Measurements from ENCODE around the gene SHD. TPM values are rescaled to one million over a fixed set of nuclear protein-coding genes. Genes with fewer than 3 reads are reported as not detected.
"Not testable (repeated sequence)": the region's sequence is repeated elsewhere in the genome, so short reads cannot be mapped to it uniquely, and the experiment has no call there.

The SHD gene
- total and polyA plus RNA-seq, 4 donors, result not detected

DNA sequence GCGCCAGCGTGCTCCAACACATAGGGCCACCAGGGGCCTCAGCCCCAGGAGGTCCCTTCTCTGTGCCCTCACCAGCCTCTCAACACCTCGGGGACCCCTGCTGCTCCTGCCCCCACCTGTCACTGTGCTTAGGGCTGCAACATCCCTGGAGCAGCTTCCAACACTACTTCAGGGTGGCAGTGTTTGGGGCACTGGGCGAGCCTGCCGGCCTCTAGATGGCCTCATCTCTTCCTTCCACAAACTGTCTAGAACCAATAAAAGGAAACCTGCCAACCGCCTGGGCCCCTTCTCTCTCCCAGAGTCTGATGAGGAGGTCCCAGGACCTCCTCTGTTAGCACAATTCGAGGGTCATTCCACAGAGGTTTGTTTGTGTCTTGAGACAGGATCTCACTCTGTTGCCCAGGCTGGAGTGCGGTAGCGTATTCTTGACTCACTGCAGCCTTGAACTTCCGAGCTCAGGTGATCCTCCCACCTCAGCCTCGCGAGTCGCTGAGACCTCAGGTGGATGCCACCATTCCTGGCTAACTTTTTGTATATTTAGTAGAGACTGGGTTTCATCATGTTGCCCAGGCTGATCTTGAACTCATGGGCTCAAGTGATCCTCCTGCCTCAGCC is 10.1 kb upstream of the SHD start:
- Histone ChIP-seq H3K27ac (ENCODE audit: low read depth in 1 of 2, low read length in 1 of 2) (no peak overlapping the region), H3K36me3 (ENCODE audit: control insufficient read depth in 4 of 4, insufficient read depth in 4 of 4, low read length in 4 of 4) (peaks cover 0 to 41% (median 15%) of the 10 kb centered on the region in 4 donors), H3K4me3 (no peak overlapping the region), H3K4me1 (ENCODE audit: control insufficient read depth in 5 of 5, insufficient read depth in 5 of 5, low read length in 5 of 5) (no peaks in the 10 kb centered on the region), H3K27me3 (ENCODE audit: control insufficient read depth in 3 of 3, insufficient read depth in 3 of 3, low read length in 2 of 3) (no peaks in the 10 kb centered on the region), H3K9ac (ENCODE audit: insufficient read depth in 1 of 2, low read length in 2 of 2) (no peak overlapping the region), H3K9me3 (ENCODE audit: control insufficient read depth in 4 of 4, insufficient read depth in 3 of 4, low read length in 3 of 4) (no peaks in the 10 kb centered on the region)
- ATAC-seq (ENCODE audit: insufficient read depth, low FRiP score) (no peak), DNase-seq (no peak)
- TF ChIP-seq, protein P1, sequence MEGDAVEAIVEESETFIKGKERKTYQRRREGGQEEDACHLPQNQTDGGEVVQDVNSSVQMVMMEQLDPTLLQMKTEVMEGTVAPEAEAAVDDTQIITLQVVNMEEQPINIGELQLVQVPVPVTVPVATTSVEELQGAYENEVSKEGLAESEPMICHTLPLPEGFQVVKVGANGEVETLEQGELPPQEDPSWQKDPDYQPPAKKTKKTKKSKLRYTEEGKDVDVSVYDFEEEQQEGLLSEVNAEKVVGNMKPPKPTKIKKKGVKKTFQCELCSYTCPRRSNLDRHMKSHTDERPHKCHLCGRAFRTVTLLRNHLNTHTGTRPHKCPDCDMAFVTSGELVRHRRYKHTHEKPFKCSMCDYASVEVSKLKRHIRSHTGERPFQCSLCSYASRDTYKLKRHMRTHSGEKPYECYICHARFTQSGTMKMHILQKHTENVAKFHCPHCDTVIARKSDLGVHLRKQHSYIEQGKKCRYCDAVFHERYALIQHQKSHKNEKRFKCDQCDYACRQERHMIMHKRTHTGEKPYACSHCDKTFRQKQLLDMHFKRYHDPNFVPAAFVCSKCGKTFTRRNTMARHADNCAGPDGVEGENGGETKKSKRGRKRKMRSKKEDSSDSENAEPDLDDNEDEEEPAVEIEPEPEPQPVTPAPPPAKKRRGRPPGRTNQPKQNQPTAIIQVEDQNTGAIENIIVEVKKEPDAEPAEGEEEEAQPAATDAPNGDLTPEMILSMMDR (IDR thresholded peaks at IDR 0.05; ENCODE audit: control extremely low read depth, extremely low read depth), result no peak
- WGBS, 2 donors, result 80 to 90% methylated on average over 13 of the region's 13 CpGs

DNA sequence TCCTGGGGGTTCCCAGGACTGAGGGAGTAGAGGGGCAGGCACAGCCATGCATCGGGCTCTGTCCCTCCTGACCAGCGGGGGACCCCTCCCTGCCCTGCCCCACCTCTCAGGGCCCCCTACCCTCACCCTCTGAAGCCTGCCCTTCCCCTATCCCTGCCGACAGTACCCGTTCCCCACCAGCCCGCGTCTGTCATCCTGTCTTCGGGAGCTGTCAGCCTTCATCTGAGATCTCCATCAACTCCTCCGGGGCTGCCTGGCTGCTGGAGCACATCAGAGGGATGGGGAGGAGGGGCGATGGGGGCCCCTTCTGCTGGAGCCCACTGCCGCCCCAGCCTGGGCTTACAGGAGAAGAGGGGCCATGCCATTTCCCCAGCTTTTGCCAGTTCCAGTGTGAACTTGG is 6.2 kb upstream of the SHD start:
- Histone ChIP-seq H3K4me3 (no peak overlapping the region), H3K36me3 (ENCODE audit: control insufficient read depth in 4 of 4, insufficient read depth in 4 of 4, low read length in 4 of 4) (peaks cover 0 to 25% (median 5%) of the 10 kb centered on the region in 4 donors), H3K9me3 (ENCODE audit: control insufficient read depth in 4 of 4, insufficient read depth in 3 of 4, low read length in 3 of 4) (no peaks in the 10 kb centered on the region), H3K27ac (ENCODE audit: low read depth in 1 of 2, low read length in 1 of 2) (no peak overlapping the region), H3K4me1 (ENCODE audit: control insufficient read depth in 5 of 5, insufficient read depth in 5 of 5, low read length in 5 of 5) (peaks cover 0 to 3% (median 0%) of the 10 kb centered on the region in 5 donors), H3K27me3 (ENCODE audit: control insufficient read depth in 3 of 3, insufficient read depth in 3 of 3, low read length in 2 of 3) (peaks cover 0 to 1% (median 0%) of the 10 kb centered on the region in 3 donors), H3K9ac (ENCODE audit: insufficient read depth in 1 of 2, low read length in 2 of 2) (no peak overlapping the region)
- ATAC-seq (ENCODE audit: insufficient read depth, low FRiP score), result no peak
- TF ChIP-seq, protein P1 (IDR thresholded peaks at IDR 0.05; ENCODE audit: control extremely low read depth, extremely low read depth), result no peak
- DNase-seq, result no peak
- 72 to 84% methylated on average over 10 of the region's 10 CpGs for WGBS, 2 donors

DNA sequence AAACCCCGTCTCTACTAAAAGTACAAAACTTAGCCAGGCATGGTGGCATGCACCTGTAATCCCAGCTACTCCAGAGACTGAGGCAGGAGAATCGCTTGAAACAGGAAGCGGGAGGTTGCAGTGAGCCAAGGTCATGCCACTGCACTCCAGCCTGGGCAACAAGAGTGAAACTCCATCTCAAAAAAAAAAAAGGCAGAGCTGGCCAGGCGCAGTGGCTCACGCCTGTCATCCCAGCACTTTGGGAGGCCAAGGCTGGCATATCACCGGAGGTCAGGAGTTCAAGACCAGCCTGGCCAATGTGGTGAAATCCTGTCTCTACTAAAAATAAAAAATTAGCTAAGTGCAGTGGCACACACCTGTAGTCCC is 4.8 kb upstream of the SHD start:
- not testable (repeated sequence) for H3K4me1 ChIP-seq (ENCODE audit: control insufficient read depth in 5 of 5, insufficient read depth in 5 of 5, low read length in 5 of 5); DNase-seq; H3K9ac ChIP-seq (ENCODE audit: insufficient read depth in 1 of 2, low read length in 2 of 2); H3K27ac ChIP-seq (ENCODE audit: low read depth in 1 of 2, low read length in 1 of 2); H3K9me3 ChIP-seq (ENCODE audit: control insufficient read depth in 4 of 4, insufficient read depth in 3 of 4, low read length in 3 of 4); H3K4me3 ChIP-seq; ATAC-seq (ENCODE audit: insufficient read depth, low FRiP score); H3K27me3 ChIP-seq (ENCODE audit: control insufficient read depth in 3 of 3, insufficient read depth in 3 of 3, low read length in 2 of 3)
- WGBS, 2 donors, result 89 to 90% methylated on average over 6 of the region's 6 CpGs
- H3K36me3 ChIP-seq (ENCODE audit: control insufficient read depth in 4 of 4, insufficient read depth in 4 of 4, low read length in 4 of 4), result peaks cover 0 to 12% (median 0%) of the 10 kb centered on the region in 4 donors

DNA sequence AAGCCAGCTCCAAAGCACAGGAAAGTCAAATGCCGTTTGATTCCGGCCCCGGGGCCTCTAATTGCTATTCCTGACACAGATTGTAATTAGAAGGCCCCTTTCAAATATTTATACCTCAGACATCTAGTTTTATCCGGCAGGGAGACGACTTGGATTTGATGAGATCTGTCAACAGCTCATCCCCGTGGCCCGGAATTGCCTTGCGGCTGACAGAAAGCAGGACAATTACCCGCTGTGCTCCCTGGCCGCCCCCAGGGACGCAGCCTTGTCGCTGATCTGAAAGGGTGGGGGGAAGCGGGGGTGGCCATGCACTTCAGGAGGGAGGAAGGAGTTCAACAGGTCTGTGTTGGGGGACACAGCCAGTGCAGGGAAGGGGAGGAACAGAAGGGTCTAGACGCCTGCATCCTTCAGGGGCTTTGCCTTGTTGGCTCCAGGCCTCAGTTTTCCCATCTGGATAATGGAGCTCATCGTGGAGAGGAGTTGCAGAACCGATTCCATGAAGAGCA is 1.8 kb upstream of the SHD start:
- Histone ChIP-seq H3K27me3 (ENCODE audit: control insufficient read depth in 3 of 3, insufficient read depth in 3 of 3, low read length in 2 of 3) (peaks cover 10 to 24% (median 19%) of the 10 kb centered on the region in 3 donors), H3K36me3 (ENCODE audit: control insufficient read depth in 4 of 4, insufficient read depth in 4 of 4, low read length in 4 of 4) (peaks cover 0 to 2% (median 0%) of the 10 kb centered on the region in 4 donors), H3K4me3 (no peak overlapping the region), H3K4me1 (ENCODE audit: control insufficient read depth in 5 of 5, insufficient read depth in 5 of 5, low read length in 5 of 5) (peaks cover 0 to 7% (median 3%) of the 10 kb centered on the region in 5 donors), H3K9me3 (ENCODE audit: control insufficient read depth in 4 of 4, insufficient read depth in 3 of 4, low read length in 3 of 4) (peaks cover 0 to 1% (median 0%) of the 10 kb centered on the region in 4 donors), H3K9ac (ENCODE audit: insufficient read depth in 1 of 2, low read length in 2 of 2) (no peak overlapping the region), H3K27ac (ENCODE audit: low read depth in 1 of 2, low read length in 1 of 2) (no peak overlapping the region)
- TF ChIP-seq, protein P1 (IDR thresholded peaks at IDR 0.05; ENCODE audit: control extremely low read depth, extremely low read depth), result no peak
- 41 to 59% methylated on average over 16 of the region's 16 CpGs for WGBS, 2 donors
- no peak for ATAC-seq (ENCODE audit: insufficient read depth, low FRiP score)
- DNase-seq, result no peak
